ENCODE results near the gene MACROD2.

MACROD2 gene

DNA sequence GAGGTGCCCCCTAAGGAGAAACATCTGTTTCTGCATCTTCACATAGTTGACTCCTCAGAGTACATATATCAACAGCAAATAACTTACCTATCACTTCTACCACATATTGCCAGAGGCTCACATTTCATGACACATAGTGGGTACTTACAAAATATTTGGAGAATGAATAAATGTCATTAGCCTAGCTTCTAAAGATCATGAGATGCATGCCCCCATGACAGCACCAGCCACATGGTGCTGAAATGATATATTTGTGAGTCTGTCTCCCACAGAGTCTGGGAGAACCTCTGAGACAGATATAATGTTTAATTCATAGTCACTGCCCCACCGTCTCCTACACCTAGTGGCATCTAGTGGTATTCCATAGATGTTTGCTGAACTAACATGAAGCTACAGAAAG lies 2022.3 kb downstream of the MACROD2 start:
- DNase-seq (ENCODE audit: extremely low spot score), result no peak
- ChIA-PET POLR2A (no interaction called here), CTCF (interaction anchor here (1.2 kb wide), 1 partner anchor 57 kb away, joined by 3 read pairs; no protein-coding TSS in a partner anchor)
- TF ChIP-seq, protein P1, sequence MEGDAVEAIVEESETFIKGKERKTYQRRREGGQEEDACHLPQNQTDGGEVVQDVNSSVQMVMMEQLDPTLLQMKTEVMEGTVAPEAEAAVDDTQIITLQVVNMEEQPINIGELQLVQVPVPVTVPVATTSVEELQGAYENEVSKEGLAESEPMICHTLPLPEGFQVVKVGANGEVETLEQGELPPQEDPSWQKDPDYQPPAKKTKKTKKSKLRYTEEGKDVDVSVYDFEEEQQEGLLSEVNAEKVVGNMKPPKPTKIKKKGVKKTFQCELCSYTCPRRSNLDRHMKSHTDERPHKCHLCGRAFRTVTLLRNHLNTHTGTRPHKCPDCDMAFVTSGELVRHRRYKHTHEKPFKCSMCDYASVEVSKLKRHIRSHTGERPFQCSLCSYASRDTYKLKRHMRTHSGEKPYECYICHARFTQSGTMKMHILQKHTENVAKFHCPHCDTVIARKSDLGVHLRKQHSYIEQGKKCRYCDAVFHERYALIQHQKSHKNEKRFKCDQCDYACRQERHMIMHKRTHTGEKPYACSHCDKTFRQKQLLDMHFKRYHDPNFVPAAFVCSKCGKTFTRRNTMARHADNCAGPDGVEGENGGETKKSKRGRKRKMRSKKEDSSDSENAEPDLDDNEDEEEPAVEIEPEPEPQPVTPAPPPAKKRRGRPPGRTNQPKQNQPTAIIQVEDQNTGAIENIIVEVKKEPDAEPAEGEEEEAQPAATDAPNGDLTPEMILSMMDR (IDR thresholded peaks at IDR 0.05; ENCODE audit: control extremely low read depth, extremely low read depth, low read depth, missing control alignments), result no peak

DNA sequence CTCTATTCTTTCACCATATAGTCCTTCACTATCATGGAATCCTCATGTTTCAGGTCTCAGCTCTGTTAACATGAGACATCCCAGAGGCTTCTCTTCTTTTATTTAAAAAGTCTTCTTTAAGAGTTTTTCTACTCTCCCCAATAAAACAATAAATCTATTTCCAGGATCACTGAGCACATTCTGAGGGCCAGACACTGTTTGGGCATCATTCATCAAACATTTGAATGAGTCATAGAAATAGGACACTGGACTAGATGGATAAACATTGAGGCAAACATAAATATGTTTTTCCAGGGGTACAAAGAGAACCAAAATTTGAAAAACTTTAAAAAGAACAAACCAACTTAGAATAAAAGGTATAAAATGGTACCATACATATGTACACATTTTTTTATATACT lies 2023.6 kb downstream of the MACROD2 start:
- TF ChIP-seq, protein P1 (IDR thresholded peaks at IDR 0.05; ENCODE audit: control extremely low read depth, extremely low read depth, low read depth, missing control alignments), result no peak
- ChIA-PET POLR2A (no interaction called here), CTCF (interaction anchor here (1.2 kb wide), 1 partner anchor 58 kb away, joined by 3 read pairs; no protein-coding TSS in a partner anchor)
- no peak for DNase-seq (ENCODE audit: extremely low spot score)

DNA sequence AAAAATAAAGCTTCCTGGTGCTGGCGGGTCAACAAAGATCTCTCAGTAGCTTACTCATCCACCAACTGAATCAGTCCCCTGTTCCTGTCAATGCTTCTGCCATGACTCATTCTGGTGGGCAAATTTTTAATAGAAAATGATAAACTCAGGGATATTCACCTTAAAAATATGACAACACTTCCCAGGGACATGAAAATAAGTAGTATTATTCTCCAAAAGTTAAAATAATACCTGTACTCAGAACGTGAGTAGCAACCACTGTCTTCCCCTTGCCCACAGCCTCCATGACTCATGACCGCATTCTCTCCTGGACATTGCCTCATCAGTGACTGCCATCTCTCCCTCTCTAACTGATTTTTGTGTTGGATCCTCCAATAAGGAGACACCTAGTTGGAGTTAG lies 2025.7 kb downstream of the MACROD2 start:
- no peak for DNase-seq (ENCODE audit: extremely low spot score)
- ChIA-PET POLR2A (no interaction called here), CTCF (interaction anchor here (1.1 kb wide), 1 partner anchor 135 kb away, joined by 3 read pairs; no protein-coding TSS in a partner anchor)
- TF ChIP-seq, protein P1 (IDR thresholded peaks at IDR 0.05; ENCODE audit: control extremely low read depth, extremely low read depth, low read depth, missing control alignments), result no peak

DNA sequence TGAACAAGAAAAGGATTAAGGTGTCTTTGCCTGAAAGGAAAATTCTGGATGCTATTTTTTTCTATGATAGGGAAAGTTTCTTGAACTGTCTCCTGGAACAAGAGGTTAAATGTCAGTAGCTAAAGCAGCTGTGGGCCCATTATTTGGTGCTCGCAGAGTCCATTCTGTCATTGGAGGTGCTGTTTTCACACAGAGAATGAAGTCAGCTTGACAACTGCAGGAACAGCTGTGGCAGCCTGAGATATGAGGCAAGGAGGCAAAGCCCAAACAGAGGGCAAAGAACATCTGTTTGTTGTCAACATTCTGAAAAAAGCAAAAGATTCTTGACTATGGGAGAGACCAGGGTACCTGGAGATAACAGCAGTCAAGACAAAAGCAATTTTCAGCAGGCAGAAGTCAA lies 2029.8 kb downstream of the MACROD2 start:
- ChIA-PET POLR2A (no interaction called here), CTCF (interaction anchor here (1.0 to 1.8 kb wide), 2 partner anchors 9 to 12 kb away, joined by 5 to 6 read pairs; no protein-coding TSS in a partner anchor)
- no peak for DNase-seq (ENCODE audit: extremely low spot score)
- TF ChIP-seq, protein P1 (IDR thresholded peaks at IDR 0.05; ENCODE audit: control extremely low read depth, extremely low read depth, low read depth, missing control alignments), result no peak

DNA sequence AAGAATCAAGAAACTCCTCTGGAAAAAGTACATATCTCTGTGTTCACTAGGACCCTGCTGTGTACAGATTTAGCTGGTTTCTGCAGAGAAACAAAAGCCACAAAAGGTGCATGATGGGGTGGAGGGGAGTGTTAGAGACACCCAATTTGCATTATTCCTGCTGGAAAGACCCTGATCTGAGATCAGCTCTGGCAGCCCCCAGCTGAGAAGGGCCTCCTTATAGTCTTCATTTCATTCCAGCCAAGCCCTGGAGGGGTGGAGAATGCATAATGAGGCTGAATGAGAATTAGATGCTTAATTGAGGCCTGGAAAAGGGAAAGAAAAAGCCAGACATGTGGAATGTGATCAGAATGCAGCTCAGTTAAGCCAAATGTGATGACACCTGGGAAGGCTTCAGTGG lies 2032.4 kb downstream of the MACROD2 start:
- ChIA-PET POLR2A (no interaction called here), CTCF (interaction anchor here (1.1 kb wide), 1 partner anchor 8 kb away, joined by 3 read pairs; no protein-coding TSS in a partner anchor)
- DNase-seq (ENCODE audit: extremely low spot score), result no peak
- TF ChIP-seq, protein P1 (IDR thresholded peaks at IDR 0.05; ENCODE audit: control extremely low read depth, extremely low read depth, low read depth, missing control alignments), result no peak

DNA sequence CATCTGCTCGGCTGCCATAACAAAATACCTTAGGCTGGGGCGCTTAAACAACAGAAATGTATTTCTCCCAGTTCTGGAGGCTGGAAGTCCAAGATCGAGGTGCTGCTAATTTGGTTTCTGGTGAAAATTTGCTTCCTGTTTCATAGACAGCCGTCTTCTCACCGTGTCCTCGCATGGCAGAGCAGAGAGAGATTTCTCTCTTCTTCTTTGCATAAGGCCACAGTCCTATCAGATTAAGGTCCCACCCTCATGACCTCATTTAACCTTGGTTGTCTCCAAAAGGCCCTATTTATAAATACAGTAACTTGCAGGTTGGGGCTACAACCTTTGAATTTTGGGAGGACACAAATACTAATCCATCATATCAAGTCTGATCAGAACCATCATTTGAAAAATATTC lies 2033.6 kb downstream of the MACROD2 start:
- TF ChIP-seq, protein P1 (IDR thresholded peaks at IDR 0.05; ENCODE audit: control extremely low read depth, extremely low read depth, low read depth, missing control alignments), result no peak
- no peak for DNase-seq (ENCODE audit: extremely low spot score)
- ChIA-PET POLR2A (no interaction called here), CTCF (no interaction called here)

DNA sequence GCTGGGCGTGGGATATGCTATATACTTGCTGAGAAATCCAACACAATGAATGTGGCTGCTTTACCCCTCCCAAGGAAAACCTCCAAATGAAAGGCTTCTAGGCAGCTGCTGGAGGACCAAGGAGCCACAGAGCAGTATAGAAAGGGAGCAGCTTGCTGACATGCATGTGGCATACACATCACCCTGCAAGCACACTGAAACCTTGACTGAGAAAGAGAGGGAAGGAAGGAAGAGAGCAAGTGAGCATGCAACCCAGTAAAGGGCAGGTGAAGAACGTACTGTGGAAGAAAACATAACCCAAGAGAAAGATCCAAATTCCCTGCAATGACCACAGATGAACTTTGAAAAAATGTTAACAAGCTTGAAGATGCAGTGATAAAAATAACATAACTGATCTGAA lies 2034.9 kb downstream of the MACROD2 start:
- CTCF ChIA-PET, result no interaction called here
- TF ChIP-seq, protein P1 (IDR thresholded peaks at IDR 0.05; ENCODE audit: control extremely low read depth, extremely low read depth, low read depth, missing control alignments), result no peak
- POLR2A ChIA-PET, result no interaction called here
- no peak for DNase-seq (ENCODE audit: extremely low spot score)
